Nephron (organoid): ENCODE results near the gene ARMC9.
"Not testable (repeated sequence)": the region's sequence is repeated elsewhere in the genome, so short reads cannot be mapped to it uniquely, and the experiment has no call there.

ENCODE experiments used
- H3K27ac Mint-ChIP-seq, 3 experiments: 2 replicates each; pipeline ENCODE4 v1.8.0; 2020; ENCODE audit warnings: mixed read lengths in 3 of 3, mild to moderate bottlenecking in 2 of 3, moderate library complexity in 1 of 3
- H3K27me3 Mint-ChIP-seq: 2 replicates; pipeline ENCODE4 v1.8.0; 2021; ENCODE audit warnings: low read depth, mild to moderate bottlenecking, moderate library complexity, mixed read lengths
- H3K36me3 Mint-ChIP-seq: 2 replicates; pipeline ENCODE4 v1.8.0; 2020; ENCODE audit warnings: low read depth, mixed read lengths
- H3K4me1 Mint-ChIP-seq: 2 replicates; pipeline ENCODE4 v1.8.0; 2020; ENCODE audit warnings: mixed read lengths
- H3K4me3 Mint-ChIP-seq, 3 experiments: 2 replicates each; pipeline ENCODE4 v1.8.0; 2020; ENCODE audit warnings: mild to moderate bottlenecking in 3 of 3, mixed read lengths in 3 of 3, moderate library complexity in 2 of 3
- H3K9me3 Mint-ChIP-seq: 2 replicates; pipeline ENCODE4 v1.8.0; 2020; ENCODE audit warnings: mixed read lengths
- CTCF ChIP-seq, 3 experiments: fragments of 200-600 bp; sonication (generic); IDR thresholded peaks; one replicate each; pipeline ENCODE4 v1.5.0; 2021; ENCODE audit warnings: antibody characterized with exemption in 3 of 3; ENCODE audit not compliant: unreplicated experiment in 3 of 3

The ARMC9 gene

GRCh38 chr2:231169488-231169887, 28.9 kb upstream of the ARMC9 start:
- Mint-ChIP-seq H3K27me3 (no peaks in the 10 kb centered on the region), H3K9me3 (no peaks in the 10 kb centered on the region), H3K4me1 (peaks cover 27% of the 10 kb centered on the region), H3K4me3 (no peak overlapping the region), H3K27ac (peak overlapping the region; percentile 30 to 61 (median 45)), H3K36me3 (peaks cover 78% of the 10 kb centered on the region)
- no peak for TF ChIP-seq CTCF (IDR thresholded peaks at IDR 0.05; ENCODE audit: unreplicated experiment in 3 of 3)

- Mint-ChIP-seq H3K4me3 (no peak overlapping the region), H3K9me3 (no peaks in the 10 kb centered on the region), H3K27me3 (no peaks in the 10 kb centered on the region), H3K36me3 (peaks cover 78% of the 10 kb centered on the region), H3K4me1 (peaks cover 22% of the 10 kb centered on the region), H3K27ac (peak overlapping the region; percentile 30 to 61 (median 45))
- no peak for TF ChIP-seq CTCF (IDR thresholded peaks at IDR 0.05; ENCODE audit: unreplicated experiment in 3 of 3)
These were observed 28.4 kb upstream of the ARMC9 start for GRCh38 chr2:231170055-231170454.

GRCh38 chr2:231172025-231172424, 26.4 kb upstream of the ARMC9 start:
- Mint-ChIP-seq H3K27me3 (no peaks in the 10 kb centered on the region), H3K36me3 (peaks cover 77% of the 10 kb centered on the region), H3K27ac (no peak overlapping the region), H3K4me1 (peaks cover 20% of the 10 kb centered on the region), H3K4me3 (no peak overlapping the region), H3K9me3 (no peaks in the 10 kb centered on the region)
- no peak for TF ChIP-seq CTCF (IDR thresholded peaks at IDR 0.05; ENCODE audit: unreplicated experiment in 3 of 3)

GRCh38 chr2:231174211-231174651, 24.2 kb upstream of the ARMC9 start:
- no peaks in the 10 kb centered on the region for H3K9me3 Mint-ChIP-seq
- H3K27me3 Mint-ChIP-seq = no peaks in the 10 kb centered on the region
- H3K36me3 Mint-ChIP-seq = peaks cover 67% of the 10 kb centered on the region
- no peak for TF ChIP-seq CTCF (IDR thresholded peaks at IDR 0.05; ENCODE audit: unreplicated experiment in 3 of 3)
- no peak overlapping the region for H3K4me3 Mint-ChIP-seq
- H3K27ac Mint-ChIP-seq = peak overlapping the region in 2 of 3 experiments; percentile 41 to 49
- peaks cover 17% of the 10 kb centered on the region for H3K4me1 Mint-ChIP-seq

- H3K27me3 Mint-ChIP-seq = no peaks in the 10 kb centered on the region
- no peak overlapping the region for H3K4me3 Mint-ChIP-seq
- H3K9me3 Mint-ChIP-seq = no peaks in the 10 kb centered on the region
- H3K4me1 Mint-ChIP-seq = peaks cover 6% of the 10 kb centered on the region
- H3K27ac Mint-ChIP-seq = no peak overlapping the region
- no peak for TF ChIP-seq CTCF (IDR thresholded peaks at IDR 0.05; ENCODE audit: unreplicated experiment in 3 of 3)
- H3K36me3 Mint-ChIP-seq = peaks cover 51% of the 10 kb centered on the region
These were observed 22.4 kb upstream of the ARMC9 start for GRCh38 chr2:231176066-231176465.

GRCh38 chr2:231177156-231178025, 21.0 kb upstream of the ARMC9 start:
- no peaks in the 10 kb centered on the region for H3K27me3 Mint-ChIP-seq
- H3K36me3 Mint-ChIP-seq = peaks cover 44% of the 10 kb centered on the region
- peaks cover 6% of the 10 kb centered on the region for H3K4me1 Mint-ChIP-seq
- no peak for TF ChIP-seq CTCF (IDR thresholded peaks at IDR 0.05; ENCODE audit: unreplicated experiment in 3 of 3)
- H3K4me3 Mint-ChIP-seq = no peak overlapping the region
- H3K27ac Mint-ChIP-seq = no peak overlapping the region
- H3K9me3 Mint-ChIP-seq = no peaks in the 10 kb centered on the region

GRCh38 chr2:231178805-231179204, 19.6 kb upstream of the ARMC9 start:
- peaks cover 39% of the 10 kb centered on the region for H3K36me3 Mint-ChIP-seq
- not testable (repeated sequence) for H3K27me3 Mint-ChIP-seq, H3K4me3 Mint-ChIP-seq, H3K9me3 Mint-ChIP-seq, H3K4me1 Mint-ChIP-seq, H3K27ac Mint-ChIP-seq
